ENCODE results near the gene SYT13.
"Not testable (repeated sequence)": the region's sequence is repeated elsewhere in the genome, so short reads cannot be mapped to it uniquely, and the experiment has no call there.

The SYT13 gene

DNA sequence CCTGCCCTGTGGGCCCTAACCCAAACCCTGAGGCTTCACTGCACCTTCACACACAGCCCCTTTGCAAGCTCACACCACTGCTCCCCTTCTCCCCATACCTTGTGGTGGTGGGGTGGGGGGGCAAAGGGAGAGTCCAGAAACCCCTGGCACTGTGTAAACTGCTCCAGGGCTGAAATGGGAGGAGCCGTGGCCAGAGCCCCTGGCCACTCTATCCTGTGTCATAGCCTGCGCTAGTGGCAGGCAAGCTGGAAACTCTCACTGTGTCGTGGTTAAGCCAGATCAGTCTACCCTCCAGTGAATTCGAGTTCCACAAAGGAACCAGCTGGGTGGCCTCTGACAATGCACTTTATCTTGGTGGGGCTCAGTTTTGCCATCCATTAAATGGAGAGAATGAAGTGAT lies 8.4 kb upstream of the SYT13 start:
- H3F3A ChIP-seq (ENCODE audit: insufficient read depth, low read length), result no peaks in the 10 kb centered on the region
- no peaks in the 10 kb centered on the region for H3K36me3 ChIP-seq (ENCODE audit: insufficient read depth, low read length)
- no peaks in the 10 kb centered on the region for H3K79me2 ChIP-seq (ENCODE audit: insufficient read depth, low read length)
- no peaks in the 10 kb centered on the region for H3K9me3 ChIP-seq (ENCODE audit: low read length)
- no peak overlapping the region for H3K27ac ChIP-seq (ENCODE audit: low read depth, low read length, poor library complexity, severe bottlenecking)
- H3K9ac ChIP-seq (ENCODE audit: low read length), result no peak overlapping the region
- TF ChIP-seq, protein P1, sequence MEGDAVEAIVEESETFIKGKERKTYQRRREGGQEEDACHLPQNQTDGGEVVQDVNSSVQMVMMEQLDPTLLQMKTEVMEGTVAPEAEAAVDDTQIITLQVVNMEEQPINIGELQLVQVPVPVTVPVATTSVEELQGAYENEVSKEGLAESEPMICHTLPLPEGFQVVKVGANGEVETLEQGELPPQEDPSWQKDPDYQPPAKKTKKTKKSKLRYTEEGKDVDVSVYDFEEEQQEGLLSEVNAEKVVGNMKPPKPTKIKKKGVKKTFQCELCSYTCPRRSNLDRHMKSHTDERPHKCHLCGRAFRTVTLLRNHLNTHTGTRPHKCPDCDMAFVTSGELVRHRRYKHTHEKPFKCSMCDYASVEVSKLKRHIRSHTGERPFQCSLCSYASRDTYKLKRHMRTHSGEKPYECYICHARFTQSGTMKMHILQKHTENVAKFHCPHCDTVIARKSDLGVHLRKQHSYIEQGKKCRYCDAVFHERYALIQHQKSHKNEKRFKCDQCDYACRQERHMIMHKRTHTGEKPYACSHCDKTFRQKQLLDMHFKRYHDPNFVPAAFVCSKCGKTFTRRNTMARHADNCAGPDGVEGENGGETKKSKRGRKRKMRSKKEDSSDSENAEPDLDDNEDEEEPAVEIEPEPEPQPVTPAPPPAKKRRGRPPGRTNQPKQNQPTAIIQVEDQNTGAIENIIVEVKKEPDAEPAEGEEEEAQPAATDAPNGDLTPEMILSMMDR (IDR thresholded peaks at IDR 0.05; ENCODE audit: low read length), result no peak
- no peak for TF ChIP-seq EZH2 (IDR thresholded peaks at IDR 0.05; ENCODE audit: borderline replicate concordance, low read length)
- H3K9me2 ChIP-seq (ENCODE audit: low read depth, low read length), result no peaks in the 10 kb centered on the region
- H2AFZ ChIP-seq (ENCODE audit: low read length), result no peak overlapping the region
- H3K4me1 ChIP-seq (ENCODE audit: insufficient read depth, low read length, severe bottlenecking), result no peaks in the 10 kb centered on the region
- H3K4me2 ChIP-seq (ENCODE audit: low read length), result no peak overlapping the region
- no peaks in the 10 kb centered on the region for H4K20me1 ChIP-seq (ENCODE audit: insufficient read depth, low read length)
- no peak overlapping the region for H3K4me3 ChIP-seq (ENCODE audit: low read depth, low read length, poor library complexity, severe bottlenecking)
- H3K27me3 ChIP-seq (ENCODE audit: insufficient read depth, low read length), result no peaks in the 10 kb centered on the region

DNA sequence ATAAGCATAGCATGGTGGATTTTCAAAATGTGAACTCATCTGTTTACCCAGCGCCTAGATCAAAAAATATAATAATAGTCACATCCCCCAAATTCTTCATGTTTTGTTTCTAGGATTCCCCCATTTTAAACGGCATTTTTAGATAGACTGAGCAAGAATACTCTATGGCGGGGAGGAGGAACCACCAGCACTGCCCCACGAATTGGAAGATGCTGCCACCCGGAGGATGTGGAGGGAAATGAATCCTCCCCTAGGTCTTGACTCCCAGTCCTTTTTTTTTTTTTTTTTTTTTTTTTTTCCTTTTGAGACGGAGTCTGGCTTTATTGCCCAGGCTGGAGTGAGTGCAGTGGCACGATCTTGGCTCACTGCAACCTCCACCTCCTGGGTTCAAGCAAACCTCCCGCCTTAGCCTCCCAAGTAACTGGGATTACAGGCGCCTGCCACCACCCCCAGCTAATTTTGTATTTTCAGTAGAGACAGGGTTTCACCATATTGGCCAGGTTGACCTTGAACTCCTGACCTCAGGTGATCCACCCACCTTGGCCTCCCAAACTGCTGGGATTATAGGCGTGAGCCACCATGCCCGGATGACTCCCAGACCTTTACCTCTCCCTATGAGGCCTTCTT lies 7.5 kb upstream of the SYT13 start:
- not testable (repeated sequence) for H3K4me2 ChIP-seq (ENCODE audit: low read length); H3K9me2 ChIP-seq (ENCODE audit: low read depth, low read length); H3K9ac ChIP-seq (ENCODE audit: low read length); H3K27me3 ChIP-seq (ENCODE audit: insufficient read depth, low read length); H2AFZ ChIP-seq (ENCODE audit: low read length); H3K79me2 ChIP-seq (ENCODE audit: insufficient read depth, low read length); H3F3A ChIP-seq (ENCODE audit: insufficient read depth, low read length); H3K36me3 ChIP-seq (ENCODE audit: insufficient read depth, low read length); H3K4me1 ChIP-seq (ENCODE audit: insufficient read depth, low read length, severe bottlenecking); H3K27ac ChIP-seq (ENCODE audit: low read depth, low read length, poor library complexity, severe bottlenecking); H4K20me1 ChIP-seq (ENCODE audit: insufficient read depth, low read length); H3K9me3 ChIP-seq (ENCODE audit: low read length)
- peak overlapping the region; percentile 31 for H3K4me3 ChIP-seq (ENCODE audit: low read depth, low read length, poor library complexity, severe bottlenecking)
- TF ChIP-seq, protein P1 (IDR thresholded peaks at IDR 0.05; ENCODE audit: low read length), result peak; percentile 41

DNA sequence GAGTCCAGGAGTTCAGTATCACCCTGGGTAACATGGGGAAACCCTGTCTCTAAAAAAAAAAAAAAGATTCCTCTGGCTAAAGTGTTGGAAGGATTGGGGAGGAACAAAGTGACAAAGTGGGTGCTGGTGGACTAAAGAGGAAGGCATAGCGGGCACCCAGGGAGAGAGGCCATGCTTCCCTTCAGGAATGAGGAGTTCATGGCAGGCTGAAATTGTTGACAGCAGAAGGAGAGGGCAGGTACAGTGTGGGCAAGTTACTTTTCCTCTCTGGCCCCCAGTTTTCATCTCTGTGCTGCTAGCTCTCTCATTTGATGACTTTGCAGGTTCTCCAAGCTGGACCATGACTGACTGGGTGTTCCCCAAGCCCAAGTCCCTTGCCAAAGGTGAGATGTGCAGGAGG lies 4.4 kb upstream of the SYT13 start:
- no peak overlapping the region for H3K4me2 ChIP-seq (ENCODE audit: low read length)
- H2AFZ ChIP-seq (ENCODE audit: low read length), result no peak overlapping the region
- H3F3A ChIP-seq (ENCODE audit: insufficient read depth, low read length), result no peaks in the 10 kb centered on the region
- H3K4me1 ChIP-seq (ENCODE audit: insufficient read depth, low read length, severe bottlenecking), result no peaks in the 10 kb centered on the region
- no peaks in the 10 kb centered on the region for H4K20me1 ChIP-seq (ENCODE audit: insufficient read depth, low read length)
- H3K36me3 ChIP-seq (ENCODE audit: insufficient read depth, low read length), result no peaks in the 10 kb centered on the region
- no peak for TF ChIP-seq EZH2 (IDR thresholded peaks at IDR 0.05; ENCODE audit: borderline replicate concordance, low read length)
- TF ChIP-seq, protein P1 (IDR thresholded peaks at IDR 0.05; ENCODE audit: low read length), result no peak
- H3K4me3 ChIP-seq (ENCODE audit: low read depth, low read length, poor library complexity, severe bottlenecking), result no peak overlapping the region
- no peaks in the 10 kb centered on the region for H3K79me2 ChIP-seq (ENCODE audit: insufficient read depth, low read length)
- no peaks in the 10 kb centered on the region for H3K27me3 ChIP-seq (ENCODE audit: insufficient read depth, low read length)
- H3K9ac ChIP-seq (ENCODE audit: low read length), result no peak overlapping the region
- H3K9me3 ChIP-seq (ENCODE audit: low read length), result no peaks in the 10 kb centered on the region
- no peaks in the 10 kb centered on the region for H3K9me2 ChIP-seq (ENCODE audit: low read depth, low read length)
- no peak overlapping the region for H3K27ac ChIP-seq (ENCODE audit: low read depth, low read length, poor library complexity, severe bottlenecking)

Measured in OCI-LY1 (cell line).